ENCODE measurements around the gene SYT13.

DNA sequence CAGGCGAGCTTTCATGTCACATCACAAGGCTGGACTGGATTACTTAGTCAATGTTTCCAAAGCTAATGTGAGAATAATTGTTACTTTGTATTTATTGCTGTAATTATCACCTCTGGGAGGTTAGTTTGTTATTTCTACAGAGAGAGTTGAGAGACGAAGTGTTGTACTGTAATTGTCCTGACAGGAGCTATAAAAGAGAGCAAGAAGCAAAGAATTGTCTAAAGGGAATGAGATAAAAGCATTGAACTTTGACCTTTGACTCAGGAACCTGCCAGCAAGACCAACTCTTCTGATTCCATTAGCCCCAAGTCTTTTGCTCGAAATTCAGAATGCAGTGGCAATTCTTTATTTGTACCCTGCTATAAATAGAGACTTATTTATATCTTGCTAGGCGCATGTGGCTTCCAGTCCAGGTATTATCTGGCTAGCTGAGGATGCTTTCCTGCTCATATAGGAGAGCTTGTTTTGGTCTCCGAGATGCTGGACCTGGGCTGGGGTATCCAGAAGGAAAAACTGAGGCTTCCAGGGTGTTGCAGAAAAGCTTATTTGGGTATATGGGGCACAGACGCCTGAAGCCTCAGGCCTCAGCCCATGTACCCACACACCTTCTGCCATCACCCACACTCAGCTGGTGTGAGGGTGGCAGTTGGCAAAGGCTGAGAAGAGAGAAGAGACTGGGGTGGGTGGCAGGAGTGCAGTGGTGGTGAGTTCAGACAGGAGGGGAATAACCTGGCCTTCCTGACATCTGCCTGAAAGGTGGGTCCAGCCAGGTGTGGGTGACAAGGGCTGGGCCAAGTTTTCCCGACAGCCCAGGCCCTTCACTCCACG, 40.7 kb downstream of the SYT13 start:
- TF ChIP-seq, protein P1, sequence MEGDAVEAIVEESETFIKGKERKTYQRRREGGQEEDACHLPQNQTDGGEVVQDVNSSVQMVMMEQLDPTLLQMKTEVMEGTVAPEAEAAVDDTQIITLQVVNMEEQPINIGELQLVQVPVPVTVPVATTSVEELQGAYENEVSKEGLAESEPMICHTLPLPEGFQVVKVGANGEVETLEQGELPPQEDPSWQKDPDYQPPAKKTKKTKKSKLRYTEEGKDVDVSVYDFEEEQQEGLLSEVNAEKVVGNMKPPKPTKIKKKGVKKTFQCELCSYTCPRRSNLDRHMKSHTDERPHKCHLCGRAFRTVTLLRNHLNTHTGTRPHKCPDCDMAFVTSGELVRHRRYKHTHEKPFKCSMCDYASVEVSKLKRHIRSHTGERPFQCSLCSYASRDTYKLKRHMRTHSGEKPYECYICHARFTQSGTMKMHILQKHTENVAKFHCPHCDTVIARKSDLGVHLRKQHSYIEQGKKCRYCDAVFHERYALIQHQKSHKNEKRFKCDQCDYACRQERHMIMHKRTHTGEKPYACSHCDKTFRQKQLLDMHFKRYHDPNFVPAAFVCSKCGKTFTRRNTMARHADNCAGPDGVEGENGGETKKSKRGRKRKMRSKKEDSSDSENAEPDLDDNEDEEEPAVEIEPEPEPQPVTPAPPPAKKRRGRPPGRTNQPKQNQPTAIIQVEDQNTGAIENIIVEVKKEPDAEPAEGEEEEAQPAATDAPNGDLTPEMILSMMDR (conservative IDR thresholded peaks at IDR 0.05): no peak
- no peak for TF ChIP-seq EZH2 (IDR thresholded peaks at IDR 0.05; ENCODE audit: low read depth)

Data from PC-9 (cell line).